GM12878 (cell line): ENCODE data around the gene CBLN2. TPM values are rescaled to one million over a fixed set of nuclear protein-coding genes. Genes with fewer than 3 reads are reported as not detected.

Experiments
- ATAC-seq: fragments of 200-7000 bp; cut with Tn5 transposase; 3 replicates; pipeline ENCODE4 v1.9.1; 2020; ENCODE audit warnings: mild to moderate bottlenecking, moderate library complexity
- BruUV-seq: library from RNA; stranded (reverse); fragments of 400-500 nt; replicated peaks from 2 replicates; lab custom pipeline; 2021; lab: Mats Ljungman, UMichigan
- CTCF ChIA-PET: fragments of 300-600 bp; sonication (Branson Sonifier 250); formaldehyde crosslinking; extraction: SDS; loops from one replicate; lab custom pipeline; 2021; ENCODE audit warnings: inconsistent platforms; lab: Yijun Ruan, JAX
- POLR2A ChIA-PET: fragments of 350-600 bp; formaldehyde crosslinking; extraction: SDS; loops from one replicate; lab custom pipeline; 2021; ENCODE audit warnings: inconsistent platforms; lab: Charles Lee
- RAD21 ChIA-PET: fragments of 300-600 bp; sonication (Branson Sonifier 250); formaldehyde crosslinking; loops from one replicate; lab custom pipeline; 2023; ENCODE audit warnings: antibody characterized with exemption; ENCODE audit not compliant: unreplicated experiment; lab: Charles Lee
- SMC1A ChIA-PET: fragments of 300-600 bp; sonication (Branson Sonifier 250); formaldehyde crosslinking; loops from one replicate; lab custom pipeline; 2023; ENCODE audit not compliant: unreplicated experiment, uncharacterized antibody; lab: Charles Lee
- DNase-seq: peaks from one replicate; pipeline ENCODE4 v3.0.0-alpha.2; 2011; ENCODE audit warnings: low read depth, low spot score
- FAIRE-seq: peaks from 3 replicates; lab custom pipeline; 2011; peaks lifted over from hg19 to GRCh38; lab: Jason Lieb, UNC
- H2AFZ ChIP-seq: 2 replicates; pipeline ENCODE4 v1.6.0; 2011; ENCODE audit warnings: low read depth, low read length, control low read depth; ENCODE audit not compliant: control insufficient read depth
- H3K27ac ChIP-seq: 2 replicates; pipeline ENCODE4 v1.5.1; 2011; ENCODE audit warnings: control low read depth; ENCODE audit not compliant: control insufficient read depth, insufficient read depth
- H3K27me3 ChIP-seq, 2 experiments: replicated peaks in 1 of 2; 2 replicates each; pipeline versions ENCODE4 v1.6.0 to v1.6.1; 2011; ENCODE audit warnings: low read length in 1 of 2; ENCODE audit not compliant: control insufficient read depth in 2 of 2, insufficient read depth in 2 of 2
- H3K36me3 ChIP-seq, 2 experiments: 2 replicates each; pipeline ENCODE4 v1.5.1; 2011; ENCODE audit warnings: low read length in 1 of 2; ENCODE audit not compliant: control insufficient read depth in 2 of 2, insufficient read depth in 2 of 2
- H3K4me1 ChIP-seq: 2 replicates; pipeline ENCODE4 v1.6.1; 2011; ENCODE audit warnings: mild to moderate bottlenecking, low read length, moderate library complexity, mixed read lengths; ENCODE audit not compliant: control insufficient read depth, insufficient read depth
- H3K4me2 ChIP-seq: 2 replicates; pipeline ENCODE4 v1.6.0; 2011; ENCODE audit warnings: control low read depth; ENCODE audit not compliant: control insufficient read depth, insufficient read depth
- H3K4me3 ChIP-seq: fragments of 200-600 bp; sonication (generic); 2 replicates; pipeline ENCODE4 v1.5.1; 2016
- H3K79me2 ChIP-seq: 2 replicates; pipeline ENCODE4 v1.6.0; 2011; ENCODE audit warnings: low read length; ENCODE audit not compliant: control insufficient read depth, insufficient read depth
- H3K9ac ChIP-seq: 2 replicates; pipeline ENCODE4 v1.8.0; 2011; ENCODE audit warnings: low read length, control low read depth, mixed read lengths; ENCODE audit not compliant: control insufficient read depth, insufficient read depth
- H3K9me3 ChIP-seq: replicated peaks from 3 replicates; pipeline ENCODE4 v1.5.1; 2011; ENCODE audit warnings: mild to moderate bottlenecking, low read length; ENCODE audit not compliant: control insufficient read depth, insufficient read depth
- H4K20me1 ChIP-seq: 2 replicates; pipeline ENCODE4 v1.6.0; 2011; ENCODE audit not compliant: control insufficient read depth, insufficient read depth
- ASH2L ChIP-seq: fragments of 300-600, 200-600 bp; sonication (generic); IDR thresholded peaks from 2 replicates; pipeline ENCODE4 v1.6.1; 2017; ENCODE audit warnings: low read depth, mild to moderate bottlenecking, borderline replicate concordance
- BCL3 ChIP-seq: IDR thresholded peaks from 2 replicates; pipeline ENCODE4 v1.6.1; 2011; ENCODE audit warnings: borderline replicate concordance, low read depth, mild to moderate bottlenecking, moderate library complexity, low read length; ENCODE audit not compliant: insufficient read depth, poor library complexity, severe bottlenecking
- BMI1 ChIP-seq: fragments of 450-650 bp; IDR thresholded peaks from 2 replicates; pipeline ENCODE4 v1.6.1; 2016; ENCODE audit warnings: mild to moderate bottlenecking, moderate library complexity, borderline replicate concordance
- CREB1 ChIP-seq: IDR thresholded peaks from 2 replicates; pipeline ENCODE4 v1.6.1; 2012; ENCODE audit warnings: low read depth, mild to moderate bottlenecking, inconsistent platforms
- CREM ChIP-seq: IDR thresholded peaks from 2 replicates; pipeline ENCODE4 v1.6.1; 2014; ENCODE audit warnings: antibody characterized with exemption, low read depth
- EGR1 ChIP-seq, 2 experiments: IDR thresholded peaks; 1 replicate in 1 of 2; 2 replicates in 1 of 2; pipeline ENCODE4 v1.6.1; 2011 to 2012; ENCODE audit warnings: low read depth in 2 of 2, low read length in 2 of 2, borderline replicate concordance in 1 of 2, mild to moderate bottlenecking in 1 of 2, moderate library complexity in 1 of 2
- EP300 ChIP-seq, 2 experiments: fragments of 150-350 bp in 1 of 2; IDR thresholded peaks; 2 replicates each; pipeline ENCODE4 v1.6.1; 2011 to 2012; ENCODE audit warnings: low read depth in 2 of 2, low read length in 2 of 2, borderline replicate concordance in 1 of 2, improper control_type of control experiment in 1 of 2, inconsistent platforms in 1 of 2; ENCODE audit not compliant: control insufficient read depth in 1 of 2
- GABPA ChIP-seq: IDR thresholded peaks from 2 replicates; pipeline ENCODE4 v1.6.1; 2014; ENCODE audit warnings: antibody characterized with exemption, low read depth, mild to moderate bottlenecking, inconsistent platforms
- JUND ChIP-seq: IDR thresholded peaks from 2 replicates; pipeline ENCODE4 v1.6.1; 2012; ENCODE audit warnings: low read depth, mild to moderate bottlenecking, low read length, improper control_type of control experiment, moderate library complexity
- NKRF ChIP-seq: fragments of 450-650 bp; conservative IDR thresholded peaks from 2 replicates; pipeline ENCODE4 v1.6.1; 2017; ENCODE audit warnings: mild to moderate bottlenecking, moderate library complexity
- NR2F1 ChIP-seq: fragments of 450-650 bp; conservative IDR thresholded peaks from 2 replicates; pipeline ENCODE4 v1.6.1; 2017; ENCODE audit warnings: mild to moderate bottlenecking
- RAD51 ChIP-seq: fragments of 450-650 bp; IDR thresholded peaks from 2 replicates; pipeline ENCODE4 v1.6.1; 2016; ENCODE audit warnings: moderate library complexity, mild to moderate bottlenecking, inconsistent platforms
- RB1 ChIP-seq: fragments of 450-650 bp; formaldehyde crosslinking; IDR thresholded peaks from 2 replicates; pipeline ENCODE4 v1.6.1; 2017; ENCODE audit warnings: mild to moderate bottlenecking, borderline replicate concordance
- ZSCAN29 ChIP-seq: fragments of 450-650 bp; IDR thresholded peaks from 2 replicates; pipeline ENCODE4 v1.6.1; 2017; ENCODE audit warnings: mild to moderate bottlenecking, moderate library complexity
- WGBS: methylation state at CpG from one replicate; pipeline ENCODE4 v1.1.6; 2016; ENCODE audit warnings: low lambda C conversion rate; ENCODE audit not compliant: insufficient replicate concordance, insufficient coverage; ENCODE audit errors: missing lambda C conversion rate; 5-methylcytosine and 5-hydroxymethylcytosine counted together
- in situ Hi-C: fragments of 300-500 bp; cut with MboI; formaldehyde crosslinking; loops from 9 replicates; pipeline ENCODE4 v1.14.3; 2018; ENCODE audit warnings: mixed read lengths
- intact Hi-C: fragments of 100-400 bp; cut with micrococcal nuclease; formaldehyde crosslinking; loops from one replicate; pipeline ENCODE4 v1.14.2; 2022; ENCODE audit not compliant: unreplicated experiment
- polyA plus RNA-seq, 11 experiments: library from polyadenylated mRNA; depleted of rRNA in 4 of 11; unstranded in 6 of 11; stranded (reverse) in 5 of 11; fragments of >200 nt; fragmentation: Nextera tagmentation in 4 of 11; fragmentation: Illumina TruSeq in 1 of 11; extraction: Ambion mirVana in 4 of 11; extraction: Trizol in 1 of 11; gene quantifications; 1 replicate in 1 of 11; 2 replicates in 10 of 11; pipeline versions ENCODE4 v1.2.1 to v1.2.3, GENCODE V29; 2011 to 2016; ENCODE audit warnings: inconsistent platforms in 2 of 11, missing spikeins in 2 of 11, low read depth in 1 of 11
- total RNA-seq, 4 experiments: library from RNA; depleted of rRNA in 3 of 4; stranded (reverse); fragments of >200 nt in 3 of 4; fragmentation: Illumina TruSeq in 1 of 4; extraction: Trizol in 1 of 4; gene quantifications; 2 replicates each; pipeline versions ENCODE4 v1.2.1 to v1.2.3, GENCODE V29; 2013 to 2021
- TF ChIP-seq, protein P1 (sequence below): IDR thresholded peaks from 2 replicates; pipeline ENCODE4 v1.6.1; 2012; ENCODE audit warnings: improper control_type of control experiment, low read depth, low read length; ENCODE audit not compliant: insufficient replicate concordance
- TF ChIP-seq, protein P2 (sequence below): IDR thresholded peaks from 2 replicates; pipeline ENCODE4 v1.6.1; 2012; ENCODE audit warnings: low read depth, low read length, improper control_type of control experiment

The CBLN2 gene
- total and polyA plus RNA-seq, 10 of the 15 experiments (the other 5 are each of a cell fraction or from before 2014, with no cell fraction given) = 0.11 to 14.6 (median 0.30) TPM; not detected in 2

GRCh38 chr18:72566290-72566689 is 22.1 kb upstream of the CBLN2 start:
- POLR2A ChIA-PET = no interaction called here
- DNase-seq = no peak
- H3K27ac ChIP-seq = no peak overlapping the region
- no peak for TF ChIP-seq RB1
- no peak for TF ChIP-seq EGR1 (IDR thresholded peaks at IDR 0.05; ENCODE audit: borderline replicate concordance in 1 of 2, low read depth in 2 of 2, low read length in 2 of 2)
- TF ChIP-seq CREB1 = no peak
- no peak for TF ChIP-seq GABPA
- no peak for TF ChIP-seq BMI1
- TF ChIP-seq EP300 (IDR thresholded peaks at IDR 0.05; ENCODE audit: borderline replicate concordance in 1 of 2, control insufficient read depth in 1 of 2, low read depth in 2 of 2, low read length in 2 of 2) = no peak
- no peak for TF ChIP-seq NKRF
- TF ChIP-seq, protein P1, sequence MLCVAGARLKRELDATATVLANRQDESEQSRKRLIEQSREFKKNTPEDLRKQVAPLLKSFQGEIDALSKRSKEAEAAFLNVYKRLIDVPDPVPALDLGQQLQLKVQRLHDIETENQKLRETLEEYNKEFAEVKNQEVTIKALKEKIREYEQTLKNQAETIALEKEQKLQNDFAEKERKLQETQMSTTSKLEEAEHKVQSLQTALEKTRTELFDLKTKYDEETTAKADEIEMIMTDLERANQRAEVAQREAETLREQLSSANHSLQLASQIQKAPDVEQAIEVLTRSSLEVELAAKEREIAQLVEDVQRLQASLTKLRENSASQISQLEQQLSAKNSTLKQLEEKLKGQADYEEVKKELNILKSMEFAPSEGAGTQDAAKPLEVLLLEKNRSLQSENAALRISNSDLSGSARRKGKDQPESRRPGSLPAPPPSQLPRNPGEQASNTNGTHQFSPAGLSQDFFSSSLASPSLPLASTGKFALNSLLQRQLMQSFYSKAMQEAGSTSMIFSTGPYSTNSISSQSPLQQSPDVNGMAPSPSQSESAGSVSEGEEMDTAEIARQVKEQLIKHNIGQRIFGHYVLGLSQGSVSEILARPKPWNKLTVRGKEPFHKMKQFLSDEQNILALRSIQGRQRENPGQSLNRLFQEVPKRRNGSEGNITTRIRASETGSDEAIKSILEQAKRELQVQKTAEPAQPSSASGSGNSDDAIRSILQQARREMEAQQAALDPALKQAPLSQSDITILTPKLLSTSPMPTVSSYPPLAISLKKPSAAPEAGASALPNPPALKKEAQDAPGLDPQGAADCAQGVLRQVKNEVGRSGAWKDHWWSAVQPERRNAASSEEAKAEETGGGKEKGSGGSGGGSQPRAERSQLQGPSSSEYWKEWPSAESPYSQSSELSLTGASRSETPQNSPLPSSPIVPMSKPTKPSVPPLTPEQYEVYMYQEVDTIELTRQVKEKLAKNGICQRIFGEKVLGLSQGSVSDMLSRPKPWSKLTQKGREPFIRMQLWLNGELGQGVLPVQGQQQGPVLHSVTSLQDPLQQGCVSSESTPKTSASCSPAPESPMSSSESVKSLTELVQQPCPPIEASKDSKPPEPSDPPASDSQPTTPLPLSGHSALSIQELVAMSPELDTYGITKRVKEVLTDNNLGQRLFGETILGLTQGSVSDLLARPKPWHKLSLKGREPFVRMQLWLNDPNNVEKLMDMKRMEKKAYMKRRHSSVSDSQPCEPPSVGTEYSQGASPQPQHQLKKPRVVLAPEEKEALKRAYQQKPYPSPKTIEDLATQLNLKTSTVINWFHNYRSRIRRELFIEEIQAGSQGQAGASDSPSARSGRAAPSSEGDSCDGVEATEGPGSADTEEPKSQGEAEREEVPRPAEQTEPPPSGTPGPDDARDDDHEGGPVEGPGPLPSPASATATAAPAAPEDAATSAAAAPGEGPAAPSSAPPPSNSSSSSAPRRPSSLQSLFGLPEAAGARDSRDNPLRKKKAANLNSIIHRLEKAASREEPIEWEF = no peak
- no peak for TF ChIP-seq RAD51
- no peak for TF ChIP-seq CREM
- no peak for TF ChIP-seq BCL3
- TF ChIP-seq NR2F1 = no peak
- TF ChIP-seq, protein P2, sequence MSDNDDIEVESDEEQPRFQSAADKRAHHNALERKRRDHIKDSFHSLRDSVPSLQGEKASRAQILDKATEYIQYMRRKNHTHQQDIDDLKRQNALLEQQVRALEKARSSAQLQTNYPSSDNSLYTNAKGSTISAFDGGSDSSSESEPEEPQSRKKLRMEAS = no peak
- TF ChIP-seq ASH2L = no peak
- TF ChIP-seq ZSCAN29 = no peak
- no peak for TF ChIP-seq JUND

More at GRCh38 chr18:72566290-72566689, 22.1 kb upstream of the CBLN2 start:
- ChIA-PET RAD21 (no interaction called here), CTCF (no interaction called here), SMC1A (no interaction called here)
- intact Hi-C loops = no loop called here
- Histone ChIP-seq H2AFZ (no peak overlapping the region), H3K4me2 (no peak overlapping the region), H3K4me1 (no peaks in the 10 kb centered on the region), H3K9ac (no peak overlapping the region), H3K79me2 (no peaks in the 10 kb centered on the region), H3K4me3 (no peak overlapping the region), H3K36me3 (no peaks in the 10 kb centered on the region), H4K20me1 (no peaks in the 10 kb centered on the region), H3K27me3 (no peaks in the 10 kb centered on the region), H3K9me3 (no peaks in the 10 kb centered on the region; the same call in 2 of the 3 replicates)
- 77% methylated on average over 3 of the region's 3 CpGs for WGBS
- ATAC-seq (no peak), FAIRE-seq (no peak)
- in situ Hi-C loops = no loop called here
- BruUV-seq = no TSS peak
